SU-DHL-6 (cell line): ENCODE results near the gene DUSP28.

Experiments
- H2AFZ ChIP-seq: fragments of 200-600 bp; sonication (generic); 2 replicates; pipeline ENCODE4 v1.6.1; 2014; ENCODE audit warnings: low read depth, mild to moderate bottlenecking, moderate library complexity, mixed read lengths, antibody characterized with exemption, low read length; ENCODE audit not compliant: severe bottlenecking
- H3F3A ChIP-seq: fragments of 200-600 bp; shearing (Covaris generic); 2 replicates; pipeline ENCODE4 v1.6.0; 2016; ENCODE audit warnings: antibody characterized with exemption, mild to moderate bottlenecking; ENCODE audit not compliant: insufficient read depth
- H3K27ac ChIP-seq: fragments of 200-600 bp; sonication (generic); 2 replicates; pipeline ENCODE4 v1.5.1; 2016; ENCODE audit warnings: low read depth, mild to moderate bottlenecking, low read length, moderate library complexity, mixed read lengths
- H3K27me3 ChIP-seq: fragments of 200-600 bp; sonication (generic), shearing (Covaris generic); 2 replicates; pipeline ENCODE4 v1.6.0; 2014; ENCODE audit warnings: mild to moderate bottlenecking, low read length
- H3K36me3 ChIP-seq: fragments of 200-600 bp; sonication (generic); 2 replicates; pipeline ENCODE4 v1.6.1; 2014; ENCODE audit warnings: mild to moderate bottlenecking, low read length, mixed read lengths
- H3K4me2 ChIP-seq: fragments of 300-600, 200-600 bp; shearing (Covaris generic), sonication (generic); 2 replicates; pipeline ENCODE4 v1.6.0; 2014; ENCODE audit warnings: low read length, low read depth, mild to moderate bottlenecking; ENCODE audit not compliant: poor library complexity, severe bottlenecking
- H3K4me3 ChIP-seq: fragments of 200-600 bp; sonication (generic); 2 replicates; pipeline ENCODE4 v1.5.1; 2014; ENCODE audit warnings: antibody characterized with exemption, low read length, mild to moderate bottlenecking, mixed read lengths; ENCODE audit not compliant: insufficient read depth, poor library complexity, severe bottlenecking
- H3K79me2 ChIP-seq: fragments of 200-600 bp; sonication (generic); 2 replicates; pipeline ENCODE4 v1.6.1; 2014; ENCODE audit warnings: mild to moderate bottlenecking, low read length, moderate library complexity; ENCODE audit not compliant: insufficient read depth
- H3K9ac ChIP-seq: fragments of 200-600 bp; sonication (generic); 2 replicates; pipeline ENCODE4 v1.7.0; 2014; ENCODE audit warnings: mild to moderate bottlenecking, low read length
- H3K9me2 ChIP-seq: fragments of 200-600 bp; sonication (generic); replicated peaks from 2 replicates; pipeline ENCODE4 v1.6.1; 2014; ENCODE audit warnings: low read length; ENCODE audit not compliant: insufficient read depth
- H3K9me3 ChIP-seq: fragments of 200-600 bp; sonication (generic); 2 replicates; pipeline ENCODE4 v1.6.1; 2014; ENCODE audit warnings: low read length, mixed read lengths; ENCODE audit not compliant: insufficient read depth
- H4K20me1 ChIP-seq: fragments of 200-600 bp; sonication (generic); 2 replicates; pipeline ENCODE4 v1.6.1; 2014; ENCODE audit warnings: low read depth, mild to moderate bottlenecking, antibody characterized with exemption, low read length, moderate library complexity, mixed read lengths
- CTCF ChIP-seq: fragments of 200-600 bp; sonication (generic); IDR thresholded peaks from one replicate; pipeline ENCODE4 v1.5.1; 2017; ENCODE audit warnings: antibody characterized with exemption, mild to moderate bottlenecking, low read length, moderate library complexity; ENCODE audit not compliant: insufficient read depth, poor library complexity, severe bottlenecking
- EZH2phosphoT487 ChIP-seq: fragments of 200-600 bp; sonication (generic), shearing (Covaris generic); conservative IDR thresholded peaks from 2 replicates; pipeline ENCODE4 v1.6.1; 2018; ENCODE audit warnings: mild to moderate bottlenecking, antibody characterized with exemption, low read length, moderate library complexity, mixed read lengths

The DUSP28 gene

GRCh38 chr2:240594511-240595380 is 34.6 kb downstream of the DUSP28 start:
- H3K36me3 ChIP-seq, result no peaks in the 10 kb centered on the region
- H3K4me2 ChIP-seq, result no peak overlapping the region
- H3F3A ChIP-seq, result no peaks in the 10 kb centered on the region
- H3K79me2 ChIP-seq, result peaks cover 12% of the 10 kb centered on the region; the same call in 1 of the 2 replicates
- H3K9me2 ChIP-seq, result no peaks in the 10 kb centered on the region
- no peak overlapping the region for H2AFZ ChIP-seq
- H3K27ac ChIP-seq, result no peak overlapping the region
- TF ChIP-seq CTCF (no peak), EZH2phosphoT487 (no peak)
- no peaks in the 10 kb centered on the region for H3K27me3 ChIP-seq
- H3K4me3 ChIP-seq, result no peak overlapping the region
- H4K20me1 ChIP-seq, result no peaks in the 10 kb centered on the region; the same call in 1 of the 2 replicates
- no peaks in the 10 kb centered on the region for H3K9me3 ChIP-seq
- H3K9ac ChIP-seq, result no peak overlapping the region

- Histone ChIP-seq H3K4me3 (no peak overlapping the region), H3F3A (no peaks in the 10 kb centered on the region), H4K20me1 (no peaks in the 10 kb centered on the region; the same call in 1 of the 2 replicates), H3K27ac (no peak overlapping the region), H3K27me3 (no peaks in the 10 kb centered on the region), H2AFZ (no peak overlapping the region), H3K4me2 (no peak overlapping the region), H3K36me3 (no peaks in the 10 kb centered on the region), H3K9me2 (no peaks in the 10 kb centered on the region), H3K79me2 (peaks cover 9% of the 10 kb centered on the region; the same call in 1 of the 2 replicates), H3K9ac (no peak overlapping the region), H3K9me3 (no peaks in the 10 kb centered on the region)
- TF ChIP-seq CTCF, result no peak
Observed at GRCh38 chr2:240595381-240596079, 35.4 kb downstream of the DUSP28 start.

GRCh38 chr2:240596080-240596460 is 35.9 kb downstream of the DUSP28 start:
- no peaks in the 10 kb centered on the region; the same call in 1 of the 2 replicates for H4K20me1 ChIP-seq

More at GRCh38 chr2:240596080-240596460, 35.9 kb downstream of the DUSP28 start:
- H3K36me3 ChIP-seq, result no peaks in the 10 kb centered on the region
- TF ChIP-seq EZH2phosphoT487, result no peak
- TF ChIP-seq CTCF, result no peak
- no peak overlapping the region for H3K9ac ChIP-seq
- H3K9me2 ChIP-seq, result no peaks in the 10 kb centered on the region
- H3K9me3 ChIP-seq, result no peaks in the 10 kb centered on the region
- H2AFZ ChIP-seq, result no peak overlapping the region
- H3K27ac ChIP-seq, result no peak overlapping the region
- peaks cover 8% of the 10 kb centered on the region; the same call in 1 of the 2 replicates for H3K79me2 ChIP-seq
- H3K4me3 ChIP-seq, result no peak overlapping the region
- no peaks in the 10 kb centered on the region for H3F3A ChIP-seq
- no peaks in the 10 kb centered on the region for H3K27me3 ChIP-seq
- no peak overlapping the region for H3K4me2 ChIP-seq
